HFF-Myc (cell line): ENCODE data around the gene GRIN3A.
"Not testable (repeated sequence)": the region's sequence is repeated elsewhere in the genome, so short reads cannot be mapped to it uniquely, and the experiment has no call there.

Source experiments
- DNase-seq: peaks from one replicate; pipeline ENCODE4 v3.0.0-alpha.2; 2011; ENCODE audit warnings: low read depth; ENCODE audit errors: extremely low read depth
- H3K4me3 ChIP-seq: replicated peaks from 2 replicates; pipeline ENCODE4 v1.5.1; 2011; ENCODE audit warnings: low read depth, mild to moderate bottlenecking, control low read depth, low read length
- TF ChIP-seq, protein P1 (sequence below): IDR thresholded peaks from 2 replicates; pipeline ENCODE4 v1.5.1; 2012; ENCODE audit warnings: mild to moderate bottlenecking, low read depth, low read length, control low read depth; ENCODE audit errors: missing control alignments

Gene GRIN3A

DNA sequence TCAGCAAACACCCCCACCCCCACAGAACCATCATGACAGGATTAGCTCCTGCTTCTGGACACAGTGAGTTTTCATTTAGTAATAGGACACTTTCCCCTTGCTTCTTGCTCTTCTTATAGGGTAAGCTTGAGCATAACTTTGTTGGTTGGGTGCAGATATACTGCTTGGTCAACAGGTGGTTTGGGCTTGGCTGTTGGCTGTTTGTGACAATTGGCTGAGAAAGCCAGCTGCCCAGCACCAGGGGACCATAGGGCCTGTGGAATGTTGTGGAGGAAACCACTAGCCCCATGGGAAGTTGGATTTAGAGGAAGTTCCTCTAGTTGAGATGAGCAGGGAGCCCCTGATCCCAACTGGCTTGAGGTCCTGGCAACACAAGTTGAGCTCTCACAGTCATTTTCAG lies 174.2 kb downstream of the GRIN3A start:
- no peak overlapping the region for H3K4me3 ChIP-seq
- DNase-seq, result no peak
- TF ChIP-seq, protein P1, sequence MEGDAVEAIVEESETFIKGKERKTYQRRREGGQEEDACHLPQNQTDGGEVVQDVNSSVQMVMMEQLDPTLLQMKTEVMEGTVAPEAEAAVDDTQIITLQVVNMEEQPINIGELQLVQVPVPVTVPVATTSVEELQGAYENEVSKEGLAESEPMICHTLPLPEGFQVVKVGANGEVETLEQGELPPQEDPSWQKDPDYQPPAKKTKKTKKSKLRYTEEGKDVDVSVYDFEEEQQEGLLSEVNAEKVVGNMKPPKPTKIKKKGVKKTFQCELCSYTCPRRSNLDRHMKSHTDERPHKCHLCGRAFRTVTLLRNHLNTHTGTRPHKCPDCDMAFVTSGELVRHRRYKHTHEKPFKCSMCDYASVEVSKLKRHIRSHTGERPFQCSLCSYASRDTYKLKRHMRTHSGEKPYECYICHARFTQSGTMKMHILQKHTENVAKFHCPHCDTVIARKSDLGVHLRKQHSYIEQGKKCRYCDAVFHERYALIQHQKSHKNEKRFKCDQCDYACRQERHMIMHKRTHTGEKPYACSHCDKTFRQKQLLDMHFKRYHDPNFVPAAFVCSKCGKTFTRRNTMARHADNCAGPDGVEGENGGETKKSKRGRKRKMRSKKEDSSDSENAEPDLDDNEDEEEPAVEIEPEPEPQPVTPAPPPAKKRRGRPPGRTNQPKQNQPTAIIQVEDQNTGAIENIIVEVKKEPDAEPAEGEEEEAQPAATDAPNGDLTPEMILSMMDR, result no peak

DNA sequence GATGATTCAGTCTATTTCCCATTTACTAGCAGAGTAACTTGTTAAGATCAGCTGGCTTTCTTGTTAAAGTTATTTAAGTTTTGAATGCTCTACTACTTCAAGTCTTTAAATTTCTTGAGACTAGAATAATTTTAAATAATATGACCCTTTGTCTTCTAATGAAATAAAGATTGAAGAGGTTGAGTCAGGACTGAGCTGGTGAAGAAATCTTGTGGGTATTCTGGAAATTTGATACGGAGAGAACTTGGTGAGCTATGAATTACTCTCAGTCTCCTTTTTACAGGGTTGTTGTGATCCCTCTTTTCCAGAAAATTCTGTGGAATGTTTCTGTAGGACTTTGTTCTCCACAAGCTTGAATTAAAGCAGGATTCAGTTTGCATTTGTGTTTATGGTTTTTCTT lies 175.5 kb downstream of the GRIN3A start:
- TF ChIP-seq, protein P1, result no peak
- no peak for DNase-seq
- H3K4me3 ChIP-seq, result no peak overlapping the region

DNA sequence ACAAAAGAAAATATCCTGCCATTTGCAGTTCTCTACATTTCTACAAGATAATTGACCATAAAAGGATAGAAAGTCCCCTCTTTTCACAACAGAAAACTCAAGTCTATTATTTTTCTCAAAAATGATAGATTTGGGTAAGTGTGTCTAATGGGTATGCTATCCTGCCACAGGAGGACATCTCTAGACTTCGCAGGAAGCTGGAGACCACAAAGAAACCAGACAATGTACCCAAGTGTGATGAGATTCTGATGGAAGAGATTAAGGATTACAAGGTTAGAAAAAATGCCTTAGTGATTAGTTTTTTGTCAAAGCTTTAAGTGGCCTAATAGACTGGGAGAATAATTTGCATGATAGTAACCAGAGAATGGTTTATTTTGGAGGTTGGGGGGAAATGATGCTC lies 176.7 kb downstream of the GRIN3A start:
- TF ChIP-seq, protein P1, result no peak
- no peak for DNase-seq

DNA sequence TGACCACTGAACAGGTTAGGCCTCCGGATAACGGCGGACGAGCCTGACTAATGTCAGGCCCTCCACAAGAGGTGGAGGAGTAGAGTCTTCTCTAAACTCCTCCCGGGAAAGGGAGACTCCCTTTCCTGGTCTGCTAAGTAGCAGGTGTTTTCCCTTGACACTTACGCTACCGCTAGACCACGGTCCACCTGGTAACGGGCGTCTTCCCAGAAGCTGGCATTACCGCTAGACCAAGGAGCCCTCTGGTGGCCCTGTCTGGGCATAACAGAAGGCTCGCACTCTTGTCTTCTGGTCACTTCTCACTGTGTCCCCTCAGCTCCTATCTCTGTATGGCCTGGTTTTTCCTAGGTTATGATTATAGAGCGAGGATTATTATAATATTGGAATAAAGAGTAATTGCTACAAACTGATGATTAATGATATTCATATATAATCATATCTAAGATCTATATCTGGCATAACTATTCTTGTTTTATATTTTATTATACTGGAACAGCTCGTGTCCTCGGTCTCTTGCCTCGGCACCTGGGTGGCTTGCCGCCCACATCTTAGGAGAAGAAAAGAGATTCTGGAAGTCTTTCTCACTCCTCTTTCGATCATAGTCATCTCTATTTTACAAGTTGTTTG lies 188.9 kb downstream of the GRIN3A start:
- TF ChIP-seq, protein P1, result peak; percentile 2
- not testable (repeated sequence) for H3K4me3 ChIP-seq, DNase-seq

More for the DNA sequence above, 176.7 kb downstream of the GRIN3A start:
- H3K4me3 ChIP-seq, result no peak overlapping the region

DNA sequence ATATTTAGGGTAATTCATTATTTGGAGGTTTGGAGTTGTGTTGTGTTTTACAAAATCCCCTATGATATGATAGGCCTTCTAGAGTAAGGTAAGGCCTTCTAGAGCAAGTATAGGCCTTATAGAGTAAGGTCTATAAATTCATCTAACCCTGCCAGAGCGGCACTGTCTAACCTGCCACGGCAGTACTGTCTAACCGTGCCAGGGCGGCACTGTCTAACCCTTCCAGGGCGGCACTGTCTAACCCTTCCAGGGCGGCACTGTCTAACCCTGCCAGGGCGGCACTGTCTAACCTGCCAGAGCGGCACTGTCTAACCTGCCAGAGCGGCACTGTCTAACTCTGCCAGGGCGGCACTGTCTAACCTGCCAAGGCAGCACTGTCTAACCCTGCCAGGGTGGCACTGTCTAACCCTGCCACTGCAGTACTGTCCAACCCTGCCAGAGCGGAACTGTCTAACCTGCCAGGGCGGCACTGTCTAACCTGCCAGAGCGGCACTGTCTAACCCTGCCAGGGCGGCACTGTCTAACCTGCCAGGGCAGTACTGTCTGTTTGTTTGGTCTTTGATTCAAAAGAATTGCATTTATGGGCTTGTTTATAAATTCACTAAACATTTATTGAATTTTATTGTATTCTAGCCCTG lies 195.2 kb downstream of the GRIN3A start:
- DNase-seq, result no peak
- H3K4me3 ChIP-seq, result no peak overlapping the region
- TF ChIP-seq, protein P1, result no peak

DNA sequence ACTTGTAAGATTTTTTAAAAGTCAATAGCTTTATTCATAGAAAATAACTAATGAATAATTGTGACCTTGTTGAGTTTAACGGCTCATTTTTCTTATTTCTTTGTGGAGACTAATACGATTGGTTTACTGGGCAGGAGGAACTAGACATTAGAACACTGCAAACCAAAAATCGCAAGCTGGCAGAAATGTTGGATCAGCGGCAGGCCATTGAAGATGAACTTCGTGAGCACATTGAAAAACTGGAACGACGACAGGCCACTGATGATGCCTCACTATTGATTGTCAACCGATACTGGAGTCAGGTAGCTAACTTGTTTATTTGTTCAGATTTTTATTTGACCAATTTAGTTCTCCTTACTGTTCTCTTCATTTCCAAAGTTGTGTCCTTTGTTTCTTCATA lies 198.4 kb downstream of the GRIN3A start:
- no peak overlapping the region for H3K4me3 ChIP-seq
- DNase-seq, result no peak
- TF ChIP-seq, protein P1, result no peak
